RWPE2 (cell line): ENCODE results near the gene NHSL2.

Experiments
- ATAC-seq: fragments of 200-7000 bp; cut with Tn5 transposase; 3 replicates; pipeline ENCODE4 v1.9.1; 2021; ENCODE audit warnings: low read depth
- DNase-seq: peaks from one replicate; pipeline ENCODE4 v3.0.0-alpha.2; 2020; ENCODE audit warnings: low spot score
- H3K27ac ChIP-seq: fragments of 450-650 bp; 2 replicates; pipeline ENCODE4 v1.5.1; 2017; ENCODE audit warnings: mild to moderate bottlenecking; ENCODE audit not compliant: poor library complexity, severe bottlenecking
- H3K27me3 ChIP-seq: fragments of 250-450 bp; sonication (Bioruptor Pico); 2 replicates; pipeline ENCODE4 v1.5.1; 2021; ENCODE audit warnings: mild to moderate bottlenecking, moderate library complexity; ENCODE audit not compliant: insufficient read depth, poor library complexity, severe bottlenecking
- H3K36me3 ChIP-seq: fragments of 250-450 bp; sonication (Bioruptor Pico); 2 replicates; pipeline ENCODE4 v1.5.1; 2020; ENCODE audit warnings: low read depth, mild to moderate bottlenecking, moderate library complexity
- H3K4me1 ChIP-seq: fragments of 250-450 bp; sonication (Bioruptor Pico); 2 replicates; pipeline ENCODE4 v1.5.1; 2021; ENCODE audit warnings: mild to moderate bottlenecking, moderate library complexity; ENCODE audit not compliant: insufficient read depth, poor library complexity, severe bottlenecking
- H3K4me3 ChIP-seq: fragments of 250-450 bp; sonication (Bioruptor Pico); 2 replicates; pipeline ENCODE4 v1.5.1; 2021; ENCODE audit warnings: mild to moderate bottlenecking, moderate library complexity; ENCODE audit not compliant: severe bottlenecking
- H3K9me3 ChIP-seq: fragments of 250-450 bp; sonication (Bioruptor Pico); 2 replicates; pipeline ENCODE4 v1.5.1; 2021; ENCODE audit warnings: mild to moderate bottlenecking, moderate library complexity; ENCODE audit not compliant: severe bottlenecking
- TF ChIP-seq, protein P1 (sequence below): fragments of 450-650 bp; IDR thresholded peaks from one replicate; pipeline ENCODE4 v1.5.1; 2017; ENCODE audit warnings: mild to moderate bottlenecking, moderate library complexity; ENCODE audit not compliant: poor library complexity, severe bottlenecking

Gene NHSL2

DNA sequence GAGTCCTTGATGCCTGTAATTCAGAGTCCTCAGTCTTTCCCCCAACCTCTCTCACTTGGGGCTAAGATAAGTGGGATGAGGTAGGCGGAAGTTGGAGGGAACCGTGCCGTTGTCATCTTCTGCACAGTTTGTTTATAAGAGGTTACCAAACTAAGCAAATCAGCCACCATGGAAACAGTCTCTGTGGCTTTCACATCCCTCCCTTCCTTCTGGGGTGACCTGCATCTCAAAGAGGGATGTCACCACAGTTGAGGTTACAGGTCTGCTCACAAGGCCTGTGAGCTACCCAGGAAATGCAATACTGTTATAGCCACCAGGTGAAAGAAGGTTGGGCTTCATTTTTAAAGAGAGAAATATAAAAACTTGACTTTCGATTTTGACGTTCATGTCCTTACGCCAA lies 194.8 kb downstream of the NHSL2 start:
- H3K36me3 ChIP-seq = no peaks in the 10 kb centered on the region
- no peak overlapping the region for H3K27ac ChIP-seq
- no peaks in the 10 kb centered on the region for H3K4me1 ChIP-seq
- TF ChIP-seq, protein P1, sequence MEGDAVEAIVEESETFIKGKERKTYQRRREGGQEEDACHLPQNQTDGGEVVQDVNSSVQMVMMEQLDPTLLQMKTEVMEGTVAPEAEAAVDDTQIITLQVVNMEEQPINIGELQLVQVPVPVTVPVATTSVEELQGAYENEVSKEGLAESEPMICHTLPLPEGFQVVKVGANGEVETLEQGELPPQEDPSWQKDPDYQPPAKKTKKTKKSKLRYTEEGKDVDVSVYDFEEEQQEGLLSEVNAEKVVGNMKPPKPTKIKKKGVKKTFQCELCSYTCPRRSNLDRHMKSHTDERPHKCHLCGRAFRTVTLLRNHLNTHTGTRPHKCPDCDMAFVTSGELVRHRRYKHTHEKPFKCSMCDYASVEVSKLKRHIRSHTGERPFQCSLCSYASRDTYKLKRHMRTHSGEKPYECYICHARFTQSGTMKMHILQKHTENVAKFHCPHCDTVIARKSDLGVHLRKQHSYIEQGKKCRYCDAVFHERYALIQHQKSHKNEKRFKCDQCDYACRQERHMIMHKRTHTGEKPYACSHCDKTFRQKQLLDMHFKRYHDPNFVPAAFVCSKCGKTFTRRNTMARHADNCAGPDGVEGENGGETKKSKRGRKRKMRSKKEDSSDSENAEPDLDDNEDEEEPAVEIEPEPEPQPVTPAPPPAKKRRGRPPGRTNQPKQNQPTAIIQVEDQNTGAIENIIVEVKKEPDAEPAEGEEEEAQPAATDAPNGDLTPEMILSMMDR = no peak
- ATAC-seq = no peak
- DNase-seq = no peak
- H3K4me3 ChIP-seq = no peak overlapping the region
- H3K27me3 ChIP-seq = no peaks in the 10 kb centered on the region
- no peaks in the 10 kb centered on the region for H3K9me3 ChIP-seq

DNA sequence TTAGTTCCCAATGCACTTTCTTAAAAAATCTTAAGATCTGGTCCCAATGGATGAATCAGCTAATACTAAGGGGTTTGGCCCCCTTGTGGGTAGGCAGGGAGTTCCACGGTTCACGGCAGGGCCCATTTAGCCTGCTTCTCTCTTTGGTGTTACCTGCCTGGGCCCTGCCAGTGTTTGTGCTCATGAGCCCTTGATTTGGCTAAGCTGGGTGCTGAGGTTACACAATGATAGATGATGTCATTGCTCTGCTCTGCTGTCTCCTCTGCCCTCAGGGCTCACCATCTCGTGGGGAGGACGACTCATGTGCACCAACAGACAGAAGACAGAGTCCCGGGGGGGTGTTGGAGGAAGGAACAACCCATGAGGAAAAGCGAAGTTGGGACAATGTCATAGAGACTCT lies 196.7 kb downstream of the NHSL2 start:
- no peaks in the 10 kb centered on the region for H3K9me3 ChIP-seq
- H3K27me3 ChIP-seq = no peaks in the 10 kb centered on the region
- no peaks in the 10 kb centered on the region for H3K36me3 ChIP-seq
- TF ChIP-seq, protein P1 = no peak
- H3K27ac ChIP-seq = no peak overlapping the region
- no peaks in the 10 kb centered on the region for H3K4me1 ChIP-seq
- no peak overlapping the region for H3K4me3 ChIP-seq
- ATAC-seq (peak; percentile 61), DNase-seq (no peak)

DNA sequence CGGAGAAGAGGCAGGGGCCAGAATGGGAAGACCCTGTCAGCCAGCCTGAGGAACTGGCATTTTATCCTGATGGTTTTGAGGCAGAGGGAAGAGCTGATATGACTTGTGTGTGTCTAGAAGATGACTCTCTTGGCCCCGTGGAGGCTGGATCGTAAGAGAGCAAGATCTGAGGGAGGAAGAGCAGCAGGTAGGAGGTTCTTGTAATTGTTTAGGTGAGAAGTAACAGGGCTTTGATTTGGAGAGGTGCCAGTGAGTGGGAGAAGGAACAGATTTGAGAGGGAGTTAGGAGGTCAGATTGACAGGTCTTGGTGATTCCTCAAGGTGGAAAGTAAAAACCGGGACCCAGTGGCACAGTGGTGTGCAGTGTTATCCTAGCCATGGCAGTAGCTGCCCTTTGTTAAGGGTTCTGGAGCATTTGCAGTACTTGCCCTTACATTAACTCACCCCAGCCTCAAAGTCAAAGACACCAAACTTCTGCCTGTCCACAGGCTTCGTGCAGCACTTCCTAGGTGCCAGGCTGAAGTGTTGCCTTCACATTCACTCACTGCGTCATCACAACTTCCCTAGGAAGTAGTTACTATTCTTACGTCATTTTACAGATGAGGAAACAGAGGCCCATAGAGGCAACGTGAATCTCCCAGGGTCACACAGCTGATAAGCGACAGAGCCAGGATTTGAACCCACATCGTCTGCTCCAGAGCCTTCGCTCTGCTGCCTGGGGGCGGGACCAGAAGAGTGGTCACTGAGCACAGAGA lies 197.4 kb downstream of the NHSL2 start:
- DNase-seq = no peak
- Histone ChIP-seq H3K4me1 (no peaks in the 10 kb centered on the region), H3K27me3 (no peaks in the 10 kb centered on the region), H3K9me3 (no peaks in the 10 kb centered on the region), H3K27ac (no peak overlapping the region), H3K4me3 (no peak overlapping the region), H3K36me3 (no peaks in the 10 kb centered on the region)
- no peak for ATAC-seq
- TF ChIP-seq, protein P1 = no peak

DNA sequence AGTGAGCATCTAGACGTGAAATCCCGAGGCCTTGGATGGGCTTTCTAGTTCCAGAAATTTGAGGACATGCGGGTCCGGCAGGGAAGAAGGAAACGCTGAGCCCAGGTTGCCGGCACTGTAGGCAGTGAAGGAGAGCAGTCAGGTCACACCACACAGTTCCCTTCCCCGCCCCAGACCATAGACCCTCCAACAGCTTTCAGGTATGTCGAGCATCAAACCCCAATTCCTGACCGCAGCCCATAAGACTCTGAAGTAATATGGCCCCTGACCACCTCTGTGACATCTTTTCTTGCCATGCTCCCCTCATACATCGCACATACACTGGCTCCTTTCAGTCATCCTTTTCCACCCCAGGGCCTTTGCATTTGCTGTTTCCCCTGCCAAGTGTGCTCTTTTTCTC lies 198.0 kb downstream of the NHSL2 start:
- TF ChIP-seq, protein P1 = no peak
- H3K27me3 ChIP-seq = no peaks in the 10 kb centered on the region
- no peaks in the 10 kb centered on the region for H3K36me3 ChIP-seq

DNA sequence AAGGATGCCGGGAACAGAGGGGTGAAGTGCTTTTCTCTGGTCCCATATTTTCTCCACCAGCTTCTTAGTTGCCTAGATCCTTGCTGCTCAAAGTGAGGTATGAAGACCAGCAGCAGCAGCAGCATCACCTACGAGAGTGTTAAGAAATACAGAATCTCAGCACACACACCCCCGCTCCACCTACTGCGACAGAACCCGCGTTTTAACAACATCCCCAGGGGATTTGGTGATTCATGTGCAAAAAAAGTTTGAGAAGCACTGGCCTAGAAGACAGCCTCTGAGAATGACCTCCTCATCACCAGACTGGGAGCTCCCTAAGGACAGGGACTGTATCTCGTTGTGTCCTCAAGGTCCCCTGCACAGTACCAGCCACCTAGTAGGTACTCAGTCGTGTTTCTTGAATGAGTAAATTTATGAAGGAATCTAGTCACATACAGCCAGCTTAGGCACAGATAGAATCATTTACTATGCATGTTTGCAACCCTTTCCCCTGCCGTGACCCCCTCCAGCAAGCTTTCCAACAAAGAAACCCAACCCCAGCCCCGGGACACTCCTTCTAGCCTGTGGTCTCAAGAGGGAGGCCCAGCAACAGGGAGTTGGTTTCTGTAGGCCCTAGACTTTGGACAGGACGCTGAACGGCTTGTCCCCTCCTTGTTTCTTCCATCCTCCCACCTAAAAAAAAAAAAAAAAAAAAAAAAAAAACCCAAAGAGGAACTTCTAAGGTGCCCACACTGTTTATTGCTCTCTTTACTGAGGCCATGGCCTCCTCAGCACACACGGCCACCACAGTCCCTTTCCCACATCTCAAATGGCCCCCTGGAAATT lies 199.6 kb downstream of the NHSL2 start:
- Histone ChIP-seq H3K27ac (no peak overlapping the region), H3K9me3 (no peaks in the 10 kb centered on the region), H3K4me3 (no peak overlapping the region), H3K36me3 (no peaks in the 10 kb centered on the region), H3K27me3 (no peaks in the 10 kb centered on the region), H3K4me1 (no peaks in the 10 kb centered on the region)
- ATAC-seq (no peak), DNase-seq (no peak)
- TF ChIP-seq, protein P1 = no peak

More for the DNA sequence above, 198.0 kb downstream of the NHSL2 start:
- Histone ChIP-seq H3K4me1 (no peaks in the 10 kb centered on the region), H3K9me3 (no peaks in the 10 kb centered on the region), H3K4me3 (no peak overlapping the region), H3K27ac (no peak overlapping the region)
- no peak for ATAC-seq
- no peak for DNase-seq
